ENCODE measurements around the gene RASL11B.

RASL11B gene

GRCh38 chr4:52836678-52837077 lies 25.4 kb upstream of the RASL11B start:
- no peak for DNase-seq (ENCODE audit: low read depth)
- H3K4me3 ChIP-seq (ENCODE audit: low read depth, low read length), result no peak overlapping the region
- TF ChIP-seq MYC (IDR thresholded peaks at IDR 0.05; ENCODE audit: low read depth, low read length) (no peak), CTCF (IDR thresholded peaks at IDR 0.05; ENCODE audit: low read depth, low read length) (no peak), MAX (IDR thresholded peaks at IDR 0.05; ENCODE audit: low read depth, low read length) (no peak), POLR2A (IDR thresholded peaks at IDR 0.05; ENCODE audit: extremely low read depth, insufficient read length) (no peak)

GRCh38 chr4:52837716-52838558 lies 24.2 kb upstream of the RASL11B start:
- no peak for TF ChIP-seq MAX (IDR thresholded peaks at IDR 0.05; ENCODE audit: low read depth, low read length)
- no peak for TF ChIP-seq CTCF (IDR thresholded peaks at IDR 0.05; ENCODE audit: low read depth, low read length)
- no peak for TF ChIP-seq POLR2A (IDR thresholded peaks at IDR 0.05; ENCODE audit: extremely low read depth, insufficient read length)
- no peak for TF ChIP-seq MYC (IDR thresholded peaks at IDR 0.05; ENCODE audit: low read depth, low read length)
- no peak overlapping the region for H3K4me3 ChIP-seq (ENCODE audit: low read depth, low read length)
- peak; percentile 77 for DNase-seq (ENCODE audit: low read depth)

DNA sequence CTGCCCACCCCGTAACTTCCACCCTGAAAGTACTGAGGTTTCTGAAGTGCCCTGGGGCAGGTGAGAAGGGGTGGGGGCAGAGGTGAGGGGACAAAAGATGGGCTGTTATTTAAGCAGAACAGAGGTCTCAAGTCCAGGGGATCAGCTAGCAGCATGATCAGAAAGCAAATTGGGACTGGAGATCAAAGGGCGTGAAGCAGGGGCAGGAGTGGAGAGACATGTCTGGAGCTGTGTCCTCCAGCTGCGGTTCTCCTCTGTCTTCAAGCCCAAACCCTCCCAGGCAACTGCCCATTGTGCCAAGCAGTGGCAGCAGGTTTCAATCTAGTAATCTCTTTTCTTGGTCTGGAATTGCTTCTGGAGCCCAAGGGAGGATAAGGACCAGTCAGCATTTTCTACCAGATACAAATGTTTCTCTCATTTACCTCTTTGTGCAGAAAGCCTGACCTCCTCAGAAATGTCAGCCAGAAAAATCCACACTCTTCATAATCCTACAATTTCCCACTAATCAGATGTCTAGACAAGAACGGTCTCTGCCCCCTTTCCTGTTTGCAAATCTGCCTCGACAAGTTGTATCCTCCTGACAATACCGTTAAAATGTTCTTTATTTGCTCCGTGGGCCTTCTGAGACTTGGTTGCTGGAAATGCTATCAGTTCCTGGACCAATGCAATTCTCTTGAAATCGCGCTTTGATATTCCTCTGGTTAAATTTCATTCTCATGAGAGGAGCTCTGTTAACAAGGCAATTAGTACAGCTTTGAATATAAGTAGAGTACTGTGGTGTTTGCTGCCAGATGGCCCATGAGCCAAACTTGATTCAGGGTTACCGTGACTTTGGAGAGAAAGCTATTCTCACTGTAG lies 23.2 kb upstream of the RASL11B start:
- TF ChIP-seq CTCF (IDR thresholded peaks at IDR 0.05; ENCODE audit: low read depth, low read length) (no peak), MYC (IDR thresholded peaks at IDR 0.05; ENCODE audit: low read depth, low read length) (no peak), MAX (IDR thresholded peaks at IDR 0.05; ENCODE audit: low read depth, low read length) (no peak), POLR2A (IDR thresholded peaks at IDR 0.05; ENCODE audit: extremely low read depth, insufficient read length) (no peak)
- no peak for DNase-seq (ENCODE audit: low read depth)
- H3K4me3 ChIP-seq (ENCODE audit: low read depth, low read length), result no peak overlapping the region

- TF ChIP-seq CTCF (IDR thresholded peaks at IDR 0.05; ENCODE audit: low read depth, low read length) (no peak), MYC (IDR thresholded peaks at IDR 0.05; ENCODE audit: low read depth, low read length) (no peak), MAX (IDR thresholded peaks at IDR 0.05; ENCODE audit: low read depth, low read length) (no peak), POLR2A (IDR thresholded peaks at IDR 0.05; ENCODE audit: extremely low read depth, insufficient read length) (no peak)
- no peak for DNase-seq (ENCODE audit: low read depth)
- no peak overlapping the region for H3K4me3 ChIP-seq (ENCODE audit: low read depth, low read length)
Observed at GRCh38 chr4:52840531-52841370, 21.4 kb upstream of the RASL11B start.
